GM19455 (cell line): ENCODE data around the gene SGMS1.
"Not testable (repeated sequence)": the region's sequence is repeated elsewhere in the genome, so short reads cannot be mapped to it uniquely, and the experiment has no call there.

Source experiments
- ATAC-seq: cut with Tn5 transposase; IDR thresholded peaks from one replicate; pipeline ENCODE4 v1.9.1; 2021; ENCODE audit not compliant: unreplicated experiment

Gene SGMS1

DNA sequence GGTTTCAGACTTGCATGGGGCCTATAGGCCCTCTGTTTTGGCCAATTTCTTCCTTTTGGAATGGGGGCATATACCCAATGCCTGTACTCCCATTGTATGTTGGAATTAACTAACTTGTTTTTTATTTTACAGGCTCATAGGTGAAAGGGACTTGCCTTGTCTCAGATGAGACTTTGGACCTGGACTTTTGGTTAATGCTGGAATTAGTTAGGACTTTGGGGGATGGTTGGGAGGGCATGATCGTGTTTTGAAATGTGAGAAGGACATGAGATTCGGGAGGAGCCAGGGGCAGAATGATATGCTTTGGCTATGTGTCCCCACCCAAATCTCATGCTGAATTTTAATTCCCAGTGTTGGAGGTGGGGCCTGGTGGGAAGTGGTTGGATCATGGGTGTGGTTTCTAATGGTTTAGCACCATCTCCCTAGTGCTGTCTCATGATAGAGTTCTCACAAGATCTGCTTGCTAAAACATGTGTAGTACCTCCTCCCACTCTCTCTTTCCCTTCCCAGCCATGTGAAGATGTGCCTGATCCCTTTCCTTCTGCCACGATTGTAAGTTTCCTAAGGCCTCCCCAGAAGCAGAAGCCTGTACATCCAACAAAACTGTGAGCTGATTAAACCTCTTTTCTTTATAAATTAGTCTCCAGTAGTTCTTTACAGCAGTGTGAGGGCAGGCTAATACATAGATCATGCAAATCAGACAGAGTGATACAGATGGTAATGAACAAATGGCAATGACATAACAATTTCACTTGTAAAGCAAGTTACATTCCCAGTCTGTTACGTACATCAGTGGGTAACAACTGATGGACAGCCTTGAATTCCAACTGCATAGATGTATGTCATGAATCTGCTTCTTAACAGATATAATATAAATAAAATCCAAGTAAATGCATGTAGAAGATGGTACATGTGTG lies 146.2 kb downstream of the SGMS1 start:
- ATAC-seq, result no peak

DNA sequence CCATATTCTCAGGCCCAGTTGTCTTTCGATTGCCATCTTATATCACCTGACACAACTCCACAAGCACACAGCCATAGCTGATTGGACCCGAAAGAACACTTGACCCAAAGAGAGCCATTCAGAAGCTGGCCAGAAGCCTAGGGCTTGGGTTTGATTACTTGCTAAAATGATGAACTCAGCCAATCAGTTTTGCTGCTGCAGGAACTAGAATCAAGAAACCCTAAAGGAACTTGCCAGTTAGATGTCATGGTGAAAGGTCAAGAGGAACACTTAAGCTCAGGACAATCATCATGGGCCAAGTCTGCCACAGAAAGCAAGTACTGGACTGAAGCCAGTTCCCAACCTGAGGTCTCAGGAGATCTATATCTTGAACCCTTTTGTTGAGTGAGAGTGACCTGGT lies 150.0 kb downstream of the SGMS1 start:
- ATAC-seq, result no peak

DNA sequence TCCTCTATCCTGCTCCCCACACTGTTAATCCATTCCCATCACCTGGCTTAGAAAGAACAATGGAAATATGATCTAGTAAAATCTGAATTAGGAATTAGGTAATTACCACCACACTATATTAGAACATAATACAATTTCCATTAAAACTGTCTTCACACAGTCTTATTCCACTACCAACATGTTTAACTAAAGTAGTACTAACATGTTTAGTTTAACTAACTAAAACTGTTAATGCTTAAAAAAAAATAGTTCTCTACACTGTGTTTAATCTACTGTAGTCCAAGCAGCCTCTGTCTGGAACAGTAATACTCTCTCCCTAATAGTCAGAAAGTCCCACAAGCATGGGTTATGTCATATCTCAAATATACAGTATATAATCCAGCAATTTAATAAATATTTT lies 150.8 kb downstream of the SGMS1 start:
- no peak for ATAC-seq

DNA sequence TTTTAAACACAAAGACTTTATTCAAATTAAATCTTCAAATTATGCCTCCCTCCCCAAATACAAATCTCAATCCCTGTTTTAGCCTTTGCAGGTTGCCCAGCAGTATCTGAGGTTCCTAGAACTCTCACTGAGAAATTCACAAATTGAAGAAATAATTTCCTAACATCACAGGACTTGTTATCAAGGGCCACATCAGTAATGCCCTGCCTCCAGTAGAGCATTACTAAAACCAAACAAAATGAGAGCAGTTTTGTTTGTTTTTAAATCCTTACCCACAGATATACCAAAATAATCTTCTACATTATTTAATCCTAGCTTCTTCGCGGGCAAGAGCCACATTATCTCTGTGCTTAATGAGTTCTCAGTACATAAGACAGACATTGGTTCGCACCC lies 152.2 kb downstream of the SGMS1 start:
- no peak for ATAC-seq

DNA sequence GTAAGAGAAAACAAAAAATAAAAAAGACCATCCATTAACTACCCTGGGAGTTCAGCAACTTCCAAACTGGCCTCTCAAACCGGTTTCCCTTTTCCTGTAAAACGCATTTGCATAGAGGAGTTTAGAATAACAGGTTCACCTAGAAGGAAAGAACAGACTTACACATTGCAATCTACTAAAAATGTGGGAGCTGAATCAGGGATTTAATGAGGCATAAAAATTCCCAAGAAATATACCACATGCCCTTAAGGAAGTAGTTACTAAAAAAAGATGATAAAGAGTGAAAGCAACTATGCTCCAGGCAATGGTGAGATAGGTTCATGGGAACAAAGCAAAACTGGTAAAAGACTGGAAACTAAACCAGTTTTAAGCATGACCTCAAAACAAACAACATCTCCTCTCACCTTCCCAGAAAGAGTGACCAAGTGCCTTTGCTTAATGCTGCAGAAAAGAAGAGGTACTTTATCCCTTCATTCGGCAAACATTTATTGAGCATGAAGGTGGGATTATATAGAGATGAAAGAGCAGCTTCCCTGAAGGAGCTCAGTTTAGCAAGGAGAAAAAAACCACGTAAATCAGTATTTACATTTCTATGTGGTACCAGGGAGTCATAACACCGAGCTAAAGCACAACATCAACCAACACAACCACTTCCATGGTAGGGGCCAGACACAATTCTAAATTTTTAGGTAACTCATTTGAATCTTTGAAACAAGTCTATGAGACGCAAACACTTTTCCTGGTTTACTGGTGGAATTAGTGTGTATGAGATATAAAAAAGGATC lies 152.8 kb downstream of the SGMS1 start:
- no peak for ATAC-seq

DNA sequence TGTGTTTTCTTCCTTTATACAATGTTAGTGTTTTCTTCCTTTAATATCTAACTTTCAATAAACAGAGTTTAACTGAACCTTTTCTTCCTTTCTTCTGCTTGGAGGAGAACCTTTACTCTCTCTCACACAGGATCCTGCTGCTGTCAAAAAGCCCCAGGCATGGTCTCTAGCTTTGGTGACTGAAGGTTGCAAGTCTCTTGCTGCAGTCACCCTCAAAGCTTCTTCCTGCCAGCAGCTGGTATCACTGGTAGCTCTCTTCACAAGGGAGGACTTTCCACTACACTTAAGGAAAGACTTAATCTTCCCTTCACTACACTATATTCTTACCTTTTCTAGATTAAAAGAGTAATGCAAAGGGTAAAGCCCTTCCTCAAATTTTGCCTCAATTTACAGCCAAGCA lies 153.4 kb downstream of the SGMS1 start:
- ATAC-seq, result peak; percentile 66

DNA sequence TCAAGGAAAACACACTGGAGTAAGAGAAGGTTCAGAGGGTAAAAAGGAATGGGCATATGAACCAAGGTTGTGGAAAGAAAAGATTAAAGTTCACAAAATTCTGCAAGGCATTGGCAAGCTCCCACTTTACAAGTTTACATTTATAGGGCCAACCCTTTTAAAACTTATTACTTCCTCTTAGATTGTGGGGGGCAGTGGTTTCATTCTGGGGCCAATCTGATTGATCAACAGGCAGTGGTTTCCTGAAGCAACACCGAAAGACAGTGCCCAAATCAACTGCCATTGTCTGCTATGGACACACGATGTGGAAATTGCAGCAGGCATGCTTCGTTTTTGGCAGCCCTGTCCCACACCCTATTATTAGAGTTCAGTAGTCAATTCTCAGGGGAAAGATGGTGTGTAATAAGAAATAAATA lies 154.0 kb downstream of the SGMS1 start:
- ATAC-seq, result no peak

DNA sequence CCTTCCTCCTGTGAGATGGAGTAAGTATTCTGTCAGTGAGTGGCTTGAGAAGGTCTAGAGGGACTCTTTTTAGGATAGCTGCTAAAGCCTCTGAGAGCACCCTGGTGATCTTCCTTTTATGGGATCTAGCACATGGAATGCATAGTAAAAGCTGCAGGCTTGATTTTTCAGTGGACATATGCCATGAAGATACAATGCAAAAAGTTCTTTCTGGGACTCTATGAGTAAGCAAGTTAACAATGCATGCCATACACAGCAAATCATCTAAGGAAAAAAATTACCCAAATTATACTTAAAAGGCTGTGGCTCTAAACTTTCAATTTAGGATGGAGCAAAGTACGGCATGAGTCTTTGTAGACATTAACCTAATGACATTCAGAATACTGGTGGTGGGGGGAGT lies 154.5 kb downstream of the SGMS1 start:
- no peak for ATAC-seq

DNA sequence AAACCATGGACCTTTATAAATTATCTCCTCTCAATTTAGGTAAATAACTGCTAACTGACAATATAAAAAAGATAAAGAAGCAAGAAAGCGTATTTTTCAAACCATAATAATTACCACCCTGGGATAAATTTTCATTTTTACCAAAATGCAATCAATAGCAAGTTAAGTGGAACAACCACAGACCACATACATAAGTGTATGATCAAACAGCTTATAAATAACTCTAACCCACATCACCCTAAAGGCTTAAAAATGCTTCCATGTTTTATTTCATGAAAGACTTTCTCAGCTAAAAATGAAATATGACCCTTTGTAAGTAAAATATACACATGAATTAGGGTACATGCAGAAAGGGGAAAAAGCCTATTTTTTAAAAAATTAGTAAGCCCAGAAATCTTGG lies 156.5 kb downstream of the SGMS1 start:
- ATAC-seq, result no peak

DNA sequence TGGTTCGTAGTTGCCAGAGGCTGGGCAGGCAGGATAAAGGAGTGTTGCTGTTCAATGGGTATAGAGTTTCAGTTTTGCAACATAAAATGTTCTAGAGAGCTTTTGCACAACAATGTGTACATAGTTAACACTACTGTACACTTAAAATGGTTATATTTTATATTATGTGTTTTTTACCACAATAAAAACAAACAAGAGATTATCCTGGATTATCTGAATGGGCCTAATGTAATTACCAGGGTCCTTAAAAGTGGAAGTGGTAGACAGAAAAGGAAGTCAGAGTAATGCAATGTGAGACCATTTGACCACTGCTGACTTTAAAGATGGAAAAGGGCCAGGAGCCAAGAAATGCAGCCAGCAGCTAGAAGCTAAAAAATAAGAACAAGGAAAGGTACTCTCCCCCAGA lies 159.7 kb downstream of the SGMS1 start:
- no peak for ATAC-seq

DNA sequence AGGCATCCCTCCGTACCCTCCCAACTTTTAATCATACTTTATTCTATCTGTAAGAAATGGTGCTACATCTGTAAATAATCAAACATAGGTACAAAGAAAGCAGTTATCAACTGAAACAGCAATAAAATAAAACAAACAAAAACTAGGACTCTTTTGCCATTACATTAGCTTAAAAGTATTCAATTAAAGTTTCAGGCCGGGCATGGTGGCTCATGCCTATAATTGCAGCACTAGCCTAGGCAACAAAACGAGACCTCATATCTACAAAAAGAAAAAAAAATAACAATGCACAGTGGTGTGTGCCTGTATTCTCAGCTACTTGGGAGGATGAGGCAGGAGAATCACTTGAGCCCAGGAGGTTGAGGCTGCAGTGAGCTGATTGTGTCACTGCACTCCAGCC lies 161.9 kb downstream of the SGMS1 start:
- no peak for ATAC-seq

DNA sequence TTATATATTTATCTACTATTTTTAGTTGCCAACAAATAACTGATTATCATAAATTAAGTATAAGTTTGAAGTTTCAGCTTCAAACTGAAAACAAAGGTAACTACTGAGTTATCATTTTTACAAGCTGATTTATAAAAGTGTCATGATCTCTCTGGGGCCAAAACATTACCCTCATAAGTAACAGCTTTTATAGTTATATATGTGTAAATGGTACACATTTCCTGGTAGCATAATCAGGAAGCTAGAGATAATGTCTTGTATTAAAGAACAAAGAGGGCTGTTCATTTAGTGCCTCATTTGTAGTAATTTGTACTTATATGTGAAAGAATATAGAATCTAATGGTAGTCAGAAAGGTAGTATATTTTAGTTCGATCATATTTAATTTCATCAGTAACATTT lies 162.6 kb downstream of the SGMS1 start:
- ATAC-seq, result no peak

DNA sequence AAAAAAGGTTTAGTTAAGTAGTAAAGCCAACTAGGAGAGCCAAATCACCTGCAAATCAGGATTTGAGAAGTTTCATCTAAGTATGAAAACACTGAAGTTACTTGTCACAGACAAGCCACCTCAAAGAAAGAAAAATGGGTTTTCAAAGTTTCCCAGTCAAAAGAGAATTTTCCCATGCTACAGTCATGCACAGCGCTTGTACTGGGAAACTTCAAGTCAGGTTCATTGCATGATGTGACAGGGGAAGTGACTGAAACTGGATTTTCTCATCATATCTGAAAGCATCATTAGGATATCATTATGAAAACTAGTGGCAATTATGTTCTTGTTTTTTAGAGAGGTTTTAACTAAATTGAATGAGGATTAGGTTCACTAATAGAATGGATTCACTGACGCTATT lies 167.0 kb downstream of the SGMS1 start:
- peak; percentile 38 for ATAC-seq

DNA sequence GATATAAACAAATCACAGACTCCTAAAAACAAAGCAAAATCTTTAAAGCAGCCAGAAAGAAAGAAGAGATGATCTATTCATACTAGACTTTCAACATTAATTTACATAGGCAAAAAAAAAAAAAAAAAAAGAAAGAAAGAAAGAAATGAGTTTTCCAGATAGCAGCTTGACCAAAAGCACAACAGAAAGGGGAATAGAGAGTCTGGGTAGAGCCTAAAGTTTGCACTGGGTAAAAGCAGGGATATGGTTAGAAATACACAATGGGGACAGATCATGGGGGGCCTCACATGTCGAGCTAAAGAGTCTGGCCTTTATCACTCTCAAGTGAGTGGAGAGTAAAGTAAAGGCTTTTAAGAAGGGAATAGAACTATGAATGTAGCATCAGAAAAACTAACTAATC lies 169.8 kb downstream of the SGMS1 start:
- no peak for ATAC-seq

DNA sequence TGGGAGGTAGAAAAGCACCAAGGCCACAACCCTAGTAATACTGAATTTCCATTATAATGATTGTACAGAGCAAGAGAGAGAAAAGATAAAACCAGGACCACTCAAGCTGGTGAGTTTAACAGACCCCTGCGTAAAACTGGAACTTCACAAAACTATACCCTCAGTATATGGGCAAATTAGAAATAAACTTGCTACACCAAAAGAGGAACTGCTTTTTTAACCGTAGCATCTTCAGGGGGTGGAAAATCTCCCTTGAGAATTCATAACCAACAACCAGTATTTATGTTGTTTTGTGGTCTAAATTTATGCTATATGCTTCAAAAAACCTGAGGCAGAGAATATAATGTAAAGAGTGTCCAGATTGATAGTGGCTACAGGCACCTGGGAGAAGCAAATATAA lies 171.2 kb downstream of the SGMS1 start:
- no peak for ATAC-seq

DNA sequence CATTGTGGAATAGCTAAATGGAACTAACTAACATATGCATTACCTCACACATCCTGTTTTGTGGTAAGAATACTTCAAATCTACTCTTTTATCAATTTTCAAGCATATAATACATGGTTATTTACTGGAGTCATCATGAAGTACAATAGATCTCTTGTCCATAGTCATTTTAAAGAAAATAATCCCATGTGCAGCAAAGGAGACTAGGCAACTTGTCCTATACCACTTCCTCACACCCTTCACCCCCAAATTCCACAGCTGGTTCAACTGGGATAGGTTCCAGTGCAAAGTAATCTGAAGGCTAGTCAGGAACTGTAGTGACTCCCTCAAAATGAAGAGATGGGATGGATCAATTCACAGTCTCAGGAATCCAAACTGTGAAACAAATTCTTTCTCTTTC lies 176.1 kb downstream of the SGMS1 start:
- no peak for ATAC-seq

DNA sequence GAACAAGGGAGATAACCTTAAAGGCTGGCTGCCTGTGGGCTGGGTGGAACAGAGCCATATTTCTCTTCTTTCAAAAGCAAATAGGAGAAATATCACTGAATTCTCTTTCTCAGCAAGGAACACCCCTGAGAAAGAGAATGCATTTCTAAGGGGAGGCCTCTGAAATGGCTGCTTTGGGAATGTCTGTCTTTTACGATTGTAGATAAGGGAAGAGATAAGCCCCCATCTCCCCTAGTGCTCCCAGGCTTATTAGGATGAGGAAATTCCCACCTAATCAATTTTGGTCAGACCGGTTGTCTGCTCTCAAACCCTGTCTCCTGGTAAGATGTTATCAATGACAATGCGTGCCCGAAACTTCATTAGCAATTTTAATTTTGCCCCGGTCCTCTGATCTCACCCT lies 178.0 kb downstream of the SGMS1 start:
- not testable (repeated sequence) for ATAC-seq

DNA sequence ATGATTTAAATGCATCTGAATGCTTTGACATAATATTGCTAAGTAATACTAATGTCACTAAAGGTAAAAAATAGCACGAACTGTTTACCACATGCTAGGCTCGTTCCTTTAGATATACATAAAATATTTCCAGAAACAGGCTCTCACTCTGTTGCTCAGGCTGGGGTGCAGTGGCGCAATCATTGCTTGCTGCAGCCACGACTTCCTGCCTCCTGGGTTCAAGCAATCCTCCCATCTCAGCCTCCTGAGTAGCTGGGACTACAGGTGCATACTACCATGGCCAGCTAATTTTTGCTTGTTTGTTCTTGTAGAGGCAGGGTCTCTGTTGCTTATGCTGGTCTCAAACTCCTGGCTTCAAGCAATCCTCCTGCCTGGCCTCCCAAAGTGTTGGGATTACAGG lies 183.3 kb downstream of the SGMS1 start:
- ATAC-seq, result no peak

DNA sequence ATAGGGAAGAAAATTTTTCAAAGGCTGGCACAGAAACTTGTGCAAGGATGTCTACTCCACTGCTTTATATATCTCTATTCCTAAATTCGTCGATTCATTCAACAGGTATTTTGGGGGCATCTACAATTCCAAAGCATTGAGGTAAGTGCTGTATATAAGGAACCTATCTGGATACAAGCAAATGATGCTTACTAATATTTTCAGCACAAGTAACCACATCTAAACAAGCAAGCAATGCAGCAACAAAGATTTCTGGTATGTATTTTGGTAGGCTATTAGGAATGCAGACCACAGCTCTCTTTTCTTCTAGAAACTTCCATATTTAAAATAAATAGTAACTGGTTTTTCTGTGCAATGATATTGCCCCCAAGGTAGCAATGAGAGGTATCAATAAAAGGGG lies 183.9 kb downstream of the SGMS1 start:
- ATAC-seq, result no peak

DNA sequence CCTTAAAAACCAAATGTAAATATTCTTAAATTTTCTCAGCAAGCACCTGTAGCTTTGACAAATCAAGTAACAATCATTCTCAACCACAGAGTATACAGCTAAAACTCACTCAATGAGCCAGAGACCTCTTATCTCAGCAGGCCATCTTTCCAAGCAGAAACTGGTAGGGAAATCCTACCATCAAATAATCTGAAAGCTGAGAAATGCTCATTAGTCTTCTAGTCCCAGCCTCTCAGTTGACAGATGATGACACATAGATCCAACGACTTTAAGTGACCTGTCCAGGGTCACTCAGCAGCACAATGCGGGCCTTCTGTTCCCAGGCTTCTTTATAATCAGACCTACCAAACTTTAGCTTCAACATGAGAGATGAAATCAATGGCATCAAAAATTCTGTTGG lies 184.6 kb downstream of the SGMS1 start:
- no peak for ATAC-seq

DNA sequence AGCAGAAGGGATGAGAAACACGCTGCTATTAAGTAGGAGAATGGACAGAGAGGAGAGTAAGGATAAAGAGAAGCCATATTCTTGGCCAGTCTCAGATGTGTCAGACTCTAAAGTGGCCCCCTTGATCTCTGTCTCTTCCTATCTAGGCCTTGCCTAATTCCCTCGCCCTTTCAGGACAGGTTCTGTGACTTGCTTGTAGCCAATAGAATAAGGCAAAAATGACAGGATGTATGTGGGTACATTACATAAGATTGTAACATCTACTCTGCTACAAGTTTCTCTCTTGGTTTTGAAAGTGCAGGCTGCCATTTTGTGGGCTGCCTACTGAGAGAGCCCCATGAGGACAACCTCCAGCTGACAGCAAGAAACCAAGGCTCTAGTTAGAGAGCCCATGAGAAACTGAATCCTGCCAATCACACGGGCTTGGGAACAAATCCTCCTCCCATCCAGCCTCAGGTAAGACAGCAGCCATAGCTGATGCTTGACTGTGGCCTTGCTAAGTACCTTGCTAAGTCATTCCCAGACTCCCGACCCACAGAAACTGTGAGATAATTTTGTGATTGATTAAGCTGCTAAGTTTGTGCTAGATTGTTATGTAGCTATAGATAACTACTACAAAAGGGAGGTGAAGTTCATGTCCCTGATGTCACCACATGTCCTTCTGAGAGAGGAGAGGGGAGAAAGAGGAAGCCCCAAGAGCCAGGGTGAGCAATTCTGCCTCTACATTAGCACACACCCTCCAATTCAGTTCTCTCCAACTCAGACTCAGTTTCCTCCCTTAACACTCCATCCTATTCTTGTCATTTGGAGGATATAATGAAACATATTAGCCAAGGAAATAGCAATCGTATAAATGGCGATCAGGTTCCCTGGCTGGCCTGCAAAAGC lies 185.5 kb downstream of the SGMS1 start:
- no peak for ATAC-seq
